ENCODE results near the gene SMIM43.
A peak's percentile ranks its signal among the peaks of the same experiment; 100 is the strongest.
"Not testable (repeated sequence)": the region's sequence is repeated elsewhere in the genome, so short reads cannot be mapped to it uniquely, and the experiment has no call there.

The SMIM43 gene

DNA sequence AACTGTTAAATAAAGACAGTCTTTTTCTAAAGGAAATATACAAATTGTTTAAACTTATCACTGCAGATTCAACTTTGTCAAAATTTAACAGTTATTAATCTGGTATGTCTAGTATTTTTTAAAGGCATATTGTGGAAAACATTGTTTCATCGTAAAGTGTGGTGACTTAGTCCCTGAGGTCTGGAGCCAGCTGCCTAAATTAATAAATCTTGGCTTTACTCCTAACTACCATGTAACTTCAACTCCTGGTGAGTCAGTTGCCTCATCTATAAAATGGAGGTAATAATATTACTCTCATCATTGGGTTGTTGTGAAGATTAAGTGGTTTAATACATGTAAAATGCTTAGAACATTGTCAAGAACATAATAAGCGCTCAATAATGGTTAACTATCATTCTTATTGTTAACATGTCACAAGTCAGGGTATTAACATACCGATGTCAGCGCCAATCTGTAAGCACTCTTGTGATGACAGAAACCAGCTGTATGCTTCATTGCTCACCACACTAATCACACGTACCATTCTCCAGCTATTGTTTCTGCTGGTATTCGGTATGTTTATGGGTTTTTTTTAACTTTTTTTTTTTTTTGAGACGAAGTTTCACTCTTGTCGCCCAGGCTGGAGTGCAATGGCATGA is 14.1 kb upstream of the SMIM43 start:
- no peak for DNase-seq

DNA sequence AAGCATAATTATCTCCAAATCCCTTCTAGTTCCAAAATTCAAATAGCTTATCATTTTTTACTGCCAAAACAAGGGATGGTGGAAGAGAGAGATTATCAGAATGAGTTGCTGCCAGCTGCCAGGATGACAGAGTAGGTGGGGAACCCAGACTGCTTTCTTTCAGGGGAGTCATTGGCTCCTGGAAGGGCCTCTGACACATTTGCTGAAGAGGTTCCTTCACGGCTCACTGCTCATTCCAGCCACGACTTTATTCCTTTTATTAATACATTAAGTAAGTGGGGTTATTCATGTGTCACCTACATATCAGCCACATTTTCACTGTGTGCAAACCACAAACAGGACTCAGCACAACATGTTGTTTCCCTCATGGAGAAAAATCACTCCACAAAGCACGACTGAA is 12.7 kb upstream of the SMIM43 start:
- DNase-seq, result no peak

- no peak for DNase-seq
These were observed 11.8 kb upstream of the SMIM43 start for GRCh38 chr4:121776610-121777401.

- no peak for DNase-seq
These were observed 8.9 kb upstream of the SMIM43 start for GRCh38 chr4:121773883-121774282.

- no peak for DNase-seq
These were observed 6.9 kb upstream of the SMIM43 start for GRCh38 chr4:121771869-121772268.

- no peak for DNase-seq
These were observed 4.4 kb upstream of the SMIM43 start for GRCh38 chr4:121769341-121769740.

DNA sequence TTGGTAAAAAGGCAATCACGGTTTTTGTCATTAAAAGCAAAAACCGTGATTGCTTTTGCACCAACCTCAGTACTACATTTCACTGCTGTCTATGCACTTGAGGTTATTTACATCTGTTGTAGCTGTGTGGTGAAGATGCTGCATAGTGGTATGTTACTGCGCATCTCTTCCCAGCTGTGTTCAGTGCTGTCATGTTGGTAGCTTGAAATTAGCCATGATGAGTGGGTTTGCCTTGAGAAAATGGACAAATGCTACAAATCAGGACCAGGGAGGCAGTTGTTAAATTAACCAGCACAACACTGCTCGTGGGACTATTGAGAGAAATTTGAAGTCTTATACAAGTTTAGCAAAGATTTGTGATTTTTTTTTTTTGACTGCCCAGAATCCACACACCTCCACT is 2.2 kb upstream of the SMIM43 start:
- no peak for DNase-seq

DNA sequence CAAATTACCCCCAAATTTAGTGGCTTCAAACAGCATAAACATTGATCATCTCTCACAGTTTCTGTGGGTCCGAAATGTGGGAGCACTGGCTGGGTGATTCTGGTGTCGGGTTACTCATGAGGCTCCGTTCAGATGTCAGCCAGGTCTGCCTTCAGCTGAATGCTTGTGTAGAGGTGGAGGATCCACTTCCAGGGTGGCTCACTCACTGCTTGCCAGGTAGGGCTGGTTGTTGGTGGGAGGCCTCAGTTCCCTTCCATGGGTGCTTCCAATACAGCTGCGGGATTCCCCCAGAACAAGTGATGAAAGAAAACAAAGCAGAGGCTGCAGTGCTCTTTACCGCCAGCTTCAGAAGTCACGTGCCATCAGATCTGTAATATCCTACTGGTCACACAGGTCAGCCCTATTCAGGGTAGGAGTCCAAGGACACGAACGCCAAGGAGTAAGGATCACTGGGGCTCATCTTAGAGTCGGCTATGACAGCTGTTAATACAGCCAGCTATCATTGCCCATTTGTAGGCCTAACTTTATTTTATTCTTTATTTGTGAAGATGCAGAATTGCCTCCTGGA is 1.1 kb upstream of the SMIM43 start:
- DNase-seq, result no peak

- DNase-seq, result no peak
These were observed 373 bp upstream of the SMIM43 start for GRCh38 chr4:121765368-121765705.

GRCh38 chr4:121764303-121764701 is 662 bp downstream of the SMIM43 start:
- no peak for DNase-seq

DNA sequence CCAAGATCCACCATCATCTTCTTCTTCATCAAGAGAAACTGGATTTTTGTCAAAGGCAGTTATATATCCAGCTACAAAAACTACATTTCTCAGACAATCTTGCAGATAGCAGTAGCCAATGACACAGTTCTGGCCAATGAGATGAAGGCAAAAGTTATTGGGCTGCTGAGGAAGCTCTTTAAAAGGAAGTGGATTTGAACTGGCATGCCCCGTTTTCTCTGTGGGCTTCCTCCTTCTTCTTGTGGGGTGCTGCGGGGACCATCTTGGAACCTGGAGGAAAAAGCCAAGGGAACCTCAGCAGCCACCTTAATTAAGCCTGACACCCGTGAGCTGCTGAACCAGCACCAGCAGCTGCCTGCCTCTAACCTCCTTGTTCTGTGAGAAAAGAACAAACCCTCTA is 4.8 kb downstream of the SMIM43 start:
- no peak for DNase-seq

DNA sequence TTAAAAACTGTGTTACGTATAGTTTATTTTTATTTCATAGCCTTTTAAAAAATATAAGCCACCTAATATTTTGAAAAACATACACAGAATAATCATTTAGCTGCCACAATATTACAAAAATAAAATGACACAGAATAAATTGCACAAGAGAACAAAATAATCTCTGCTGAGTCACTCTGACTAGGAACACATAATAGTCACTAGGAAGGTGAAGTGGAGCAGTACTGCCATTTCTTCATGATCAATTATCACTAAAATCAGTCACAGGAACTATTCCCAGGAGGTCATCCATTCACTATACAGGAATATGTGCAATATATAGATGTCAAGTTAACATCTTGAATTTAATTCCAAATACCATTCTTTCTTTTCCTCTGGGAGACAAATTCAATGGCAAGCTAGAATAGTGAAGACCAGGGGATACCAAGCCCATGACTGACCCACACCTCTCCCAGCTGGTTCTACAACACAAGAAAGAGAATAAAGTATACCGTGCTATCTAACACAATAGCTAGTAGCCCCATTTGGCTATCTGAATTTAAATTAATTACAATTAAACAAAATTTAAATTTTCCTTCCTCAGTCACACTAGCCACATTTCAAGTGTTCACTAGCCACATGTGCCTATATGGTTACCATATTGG is 5.9 kb downstream of the SMIM43 start:
- DNase-seq, result no peak

DNA sequence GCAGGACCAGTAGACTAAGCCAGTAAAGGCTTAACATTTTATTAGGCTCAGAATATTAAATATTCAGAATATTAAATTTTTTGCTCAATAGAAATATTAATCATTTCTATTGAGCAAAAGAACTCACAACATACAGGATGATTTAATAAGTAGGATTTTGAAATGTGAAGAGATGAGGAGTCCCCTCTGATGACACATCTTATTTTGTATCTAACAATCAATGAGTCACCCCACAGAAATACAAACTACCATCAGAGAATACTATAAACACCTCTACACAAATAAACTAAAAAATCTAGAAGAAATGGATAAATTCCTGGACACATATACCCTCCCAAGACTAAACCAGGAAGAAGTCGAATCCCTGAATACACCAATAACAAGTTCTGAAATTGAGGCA is 12.8 kb downstream of the SMIM43 start:
- not testable (repeated sequence) for DNase-seq

GRCh38 chr4:121749225-121749624 is 15.7 kb downstream of the SMIM43 start:
- no peak for DNase-seq

DNA sequence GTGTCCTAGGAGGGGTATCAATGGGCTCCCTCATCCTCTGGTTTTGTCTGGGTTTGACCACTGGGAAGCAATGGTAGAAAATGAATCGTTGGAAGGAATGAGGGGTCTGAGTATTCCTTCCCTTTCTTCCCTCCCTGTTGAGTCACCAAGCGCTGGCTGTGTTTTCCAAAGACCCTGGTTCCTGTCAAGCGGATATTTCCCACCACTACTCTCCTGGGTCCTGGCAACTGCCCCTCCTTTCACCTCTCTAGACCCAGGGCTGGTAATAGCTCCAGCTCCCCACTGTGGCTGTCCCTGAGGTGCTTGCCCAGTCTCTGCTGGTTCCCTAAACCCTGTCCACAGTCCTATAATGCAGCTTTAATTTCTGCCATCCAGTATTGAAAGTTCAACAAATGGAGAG is 22.2 kb downstream of the SMIM43 start:
- no peak for DNase-seq

DNA sequence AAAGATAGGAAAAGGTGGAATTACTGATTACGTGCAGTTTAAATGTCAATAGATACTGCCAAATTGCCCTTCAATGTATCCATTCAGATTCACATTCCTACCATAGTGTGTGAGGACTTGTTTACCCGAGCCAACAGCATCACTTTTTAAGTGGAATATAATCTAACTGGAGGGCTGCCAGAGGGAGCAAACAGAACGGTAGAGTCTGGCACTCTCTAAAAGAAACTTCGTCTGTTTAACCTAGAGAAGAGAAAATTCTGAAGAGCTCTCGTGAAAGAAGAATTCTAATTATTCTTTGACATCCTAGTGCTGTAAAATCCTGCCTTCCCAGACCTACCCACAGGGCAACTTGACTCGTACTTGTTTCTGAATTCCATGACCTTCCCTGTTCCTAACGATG is 23.2 kb downstream of the SMIM43 start:
- no peak for DNase-seq

DNA sequence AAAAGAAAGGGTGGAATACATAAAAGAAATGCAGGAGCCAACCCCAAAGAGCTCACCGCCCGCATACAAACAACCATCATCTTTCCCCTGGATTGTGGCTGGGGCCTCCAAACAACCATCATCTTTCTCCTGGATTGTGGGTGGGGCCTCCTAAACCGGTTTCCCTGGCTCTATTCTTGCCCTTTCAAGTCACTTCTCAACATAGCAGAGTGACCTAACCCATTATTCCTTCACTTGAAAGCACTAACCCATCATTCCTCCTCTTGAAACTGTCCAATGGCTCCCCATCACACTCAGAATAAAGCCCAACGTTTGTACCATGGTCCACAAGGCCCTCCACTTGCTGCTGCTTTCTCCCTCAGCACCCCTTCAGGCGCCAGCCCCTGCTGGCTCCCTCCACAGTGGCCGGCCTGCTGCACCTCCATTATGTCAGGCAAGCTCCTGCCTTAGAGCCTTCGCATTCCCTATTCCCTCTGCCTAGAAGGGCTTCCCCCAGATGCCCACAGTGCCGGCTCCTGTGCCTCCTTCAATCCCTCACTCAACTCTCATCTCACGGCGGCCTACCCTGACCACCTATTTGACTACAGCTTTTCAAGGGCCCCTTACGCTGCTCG is 24.1 kb downstream of the SMIM43 start:
- no peak for DNase-seq

DNA sequence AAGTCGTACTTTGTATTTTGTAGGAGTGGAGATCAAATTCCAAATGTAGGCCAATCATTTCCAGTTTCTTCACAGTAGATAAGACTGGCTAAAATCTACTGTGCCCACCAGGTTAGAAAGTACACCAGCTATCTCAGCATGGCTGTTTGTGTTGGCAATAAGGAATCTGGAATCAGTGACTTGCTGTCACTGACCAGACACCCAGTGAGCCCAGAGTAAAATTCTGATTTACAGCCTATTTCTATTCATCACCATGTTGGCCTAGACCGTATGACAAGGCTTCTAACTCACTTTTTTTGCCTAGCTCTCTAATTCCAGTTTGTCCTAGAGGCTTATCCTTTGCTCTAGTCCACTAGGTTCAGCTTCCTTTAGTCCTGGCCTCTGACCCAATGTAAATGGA is 25.4 kb downstream of the SMIM43 start:
- DNase-seq, result no peak

GRCh38 chr4:121738780-121739535 is 26.0 kb downstream of the SMIM43 start:
- no peak for DNase-seq

DNA sequence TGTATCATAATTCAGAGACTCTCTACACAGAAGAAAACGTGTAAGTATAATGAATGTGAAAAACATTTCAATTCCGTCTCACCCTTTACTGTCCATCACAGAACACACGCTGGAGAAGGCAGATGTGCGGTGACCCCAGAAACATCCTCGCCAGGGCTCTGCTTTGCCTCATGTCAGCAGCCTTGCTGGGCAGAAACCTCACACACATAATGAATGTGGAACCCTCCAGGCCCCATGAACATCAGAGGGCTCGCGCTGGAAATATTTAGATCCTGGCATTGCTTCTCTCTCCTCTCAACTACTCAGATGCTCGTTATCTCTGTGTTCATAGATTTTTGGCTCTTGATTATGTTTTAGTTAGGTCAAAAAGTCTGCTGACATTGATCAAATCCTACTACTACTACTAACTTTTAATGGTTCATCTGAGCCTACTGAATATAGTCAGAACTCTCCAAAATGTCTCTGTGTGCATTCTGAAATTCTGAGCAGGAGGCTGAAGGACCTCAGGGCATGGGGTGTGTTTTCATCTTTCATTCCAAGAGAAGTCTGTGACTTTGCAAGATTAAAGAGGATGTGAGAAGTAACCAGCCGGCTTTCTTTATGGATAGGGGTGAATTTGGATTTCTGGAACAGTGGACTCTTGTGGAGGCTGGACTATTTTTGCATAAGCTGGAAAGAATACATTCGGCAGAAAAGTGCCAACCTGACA is 27.0 kb downstream of the SMIM43 start:
- no peak for DNase-seq

- DNase-seq, result peak; percentile 11
These were observed 28.1 kb downstream of the SMIM43 start for GRCh38 chr4:121736735-121737351.

GRCh38 chr4:121734571-121734970 is 30.4 kb downstream of the SMIM43 start:
- no peak for DNase-seq

All from NCI-H146 (cell line).